HepG2 (cell line): ENCODE measurements around the gene FOXK2. TPM values are rescaled to one million over a fixed set of nuclear protein-coding genes. Genes with fewer than 3 reads are reported as not detected.
A peak's percentile ranks its signal among the peaks of the same experiment; 100 is the strongest.

Experiments used
- ARID4A ChIP-seq: sonication (generic); formaldehyde crosslinking; IDR thresholded peaks from 2 replicates; pipeline ENCODE4 v1.5.0; 2020; ENCODE audit warnings: mild to moderate bottlenecking, missing genetic modification reagents, borderline replicate concordance
- ARNTL ChIP-seq: sonication (generic); formaldehyde crosslinking; IDR thresholded peaks from 2 replicates; pipeline ENCODE4 v1.4.0; 2020; ENCODE audit warnings: mild to moderate bottlenecking, missing genetic modification reagents
- FOXC1 ChIP-seq: sonication (generic); formaldehyde crosslinking; IDR thresholded peaks from 2 replicates; pipeline ENCODE4 v1.8.0; 2022; ENCODE audit warnings: mild to moderate bottlenecking, missing genetic modification reagents, borderline replicate concordance
- HNF4A ChIP-seq: sonication (generic); formaldehyde crosslinking; IDR thresholded peaks from 2 replicates; pipeline ENCODE4 v1.4.0; 2020; ENCODE audit warnings: missing genetic modification reagents
- HNF4G ChIP-seq, 2 experiments: sonication (generic) in 1 of 2; formaldehyde crosslinking in 1 of 2; IDR thresholded peaks; 2 replicates each; pipeline versions ENCODE4 v1.4.0 to v1.6.1; 2011 to 2020; ENCODE audit warnings: borderline replicate concordance in 2 of 2, low read depth in 2 of 2, mild to moderate bottlenecking in 2 of 2, low read length in 1 of 2, missing genetic modification reagents in 1 of 2, moderate library complexity in 1 of 2
- MBNL3 ChIP-seq: fragments of 250-450 bp; sonication (Bioruptor Pico); conservative IDR thresholded peaks from 2 replicates; pipeline ENCODE4 v1.8.0; 2022; ENCODE audit warnings: mild to moderate bottlenecking, inconsistent platforms
- NFAT5 ChIP-seq: sonication (generic); formaldehyde crosslinking; IDR thresholded peaks from 2 replicates; pipeline ENCODE4 v1.4.0; 2020; ENCODE audit warnings: missing genetic modification reagents
- NFE2 ChIP-seq: sonication (generic); formaldehyde crosslinking; IDR thresholded peaks from 2 replicates; pipeline ENCODE4 v1.4.0; 2020; ENCODE audit warnings: missing genetic modification reagents
- SALL2 ChIP-seq: sonication (generic); formaldehyde crosslinking; IDR thresholded peaks from 2 replicates; pipeline ENCODE4 v1.8.1; 2023; ENCODE audit warnings: mild to moderate bottlenecking, missing genetic modification reagents, inconsistent platforms
- ZNF235 ChIP-seq: sonication (generic); formaldehyde crosslinking; IDR thresholded peaks from 2 replicates; pipeline ENCODE4 v1.8.1; 2023; ENCODE audit warnings: mild to moderate bottlenecking, missing genetic modification reagents, borderline replicate concordance
- polyA plus RNA-seq, 8 experiments: library from polyadenylated mRNA; depleted of rRNA in 3 of 8; stranded (reverse) in 7 of 8; unstranded in 1 of 8; fragments of >200 nt; fragmentation: Illumina TruSeq in 4 of 8; extraction: Trizol in 4 of 8; gene quantifications; 2 replicates each; pipeline versions ENCODE4 v1.2.1 to v1.2.3, GENCODE V29; 2011 to 2016; ENCODE audit warnings: low read depth in 4 of 8, missing spikeins in 1 of 8, mixed read lengths in 1 of 8; ENCODE audit not compliant: insufficient read depth in 1 of 8
- total RNA-seq, 5 experiments: library from RNA; depleted of rRNA; stranded (reverse); fragments of >200 nt; fragmentation: Illumina TruSeq; extraction: Trizol; gene quantifications; 2 replicates each; pipeline ENCODE4 v1.2.3, GENCODE V29; 2016; ENCODE audit warnings: low read depth in 1 of 5
- TF ChIP-seq, protein P1 (sequence below): IDR thresholded peaks from 2 replicates; pipeline ENCODE4 v1.6.1; 2012; ENCODE audit warnings: low read depth, low read length, improper control_type of control experiment
- TF ChIP-seq, protein P2 (sequence below): sonication (generic); formaldehyde crosslinking; IDR thresholded peaks from 2 replicates; pipeline ENCODE4 v1.4.0; 2020; ENCODE audit warnings: missing genetic modification reagents

FOXK2 gene
- total and polyA plus RNA-seq, 2 of the 13 experiments (the other 11 are each of a cell fraction or from before 2014, with no cell fraction given) = 67.1 to 67.2 TPM

GRCh38 chr17:82517230-82517865, 2.2 kb upstream of the FOXK2 start (continued):
- TF ChIP-seq, protein P1, sequence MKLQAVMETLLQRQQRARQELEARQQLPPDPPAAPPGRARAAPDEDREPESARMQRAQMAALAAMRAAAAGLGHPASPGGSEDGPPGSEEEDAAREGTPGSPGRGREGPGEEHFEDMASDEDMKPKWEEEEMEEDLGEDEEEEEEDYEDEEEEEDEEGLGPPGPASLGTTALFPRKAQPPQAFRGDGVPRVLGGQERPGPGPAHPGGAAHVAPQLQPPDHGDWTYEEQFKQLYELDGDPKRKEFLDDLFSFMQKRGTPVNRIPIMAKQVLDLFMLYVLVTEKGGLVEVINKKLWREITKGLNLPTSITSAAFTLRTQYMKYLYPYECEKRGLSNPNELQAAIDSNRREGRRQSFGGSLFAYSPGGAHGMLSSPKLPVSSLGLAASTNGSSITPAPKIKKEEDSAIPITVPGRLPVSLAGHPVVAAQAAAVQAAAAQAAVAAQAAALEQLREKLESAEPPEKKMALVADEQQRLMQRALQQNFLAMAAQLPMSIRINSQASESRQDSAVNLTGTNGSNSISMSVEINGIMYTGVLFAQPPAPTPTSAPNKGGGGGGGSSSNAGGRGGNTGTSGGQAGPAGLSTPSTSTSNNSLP = peak; percentile 62; the same call in 1 of the 2 replicates
- peak; percentile 52; the same call in 1 of the 2 replicates for TF ChIP-seq SALL2 (CRISPR knock-in tag)
- peak; percentile 68; the same call in 1 of the 2 replicates for TF ChIP-seq ARID4A (CRISPR knock-in tag)
- no peak for TF ChIP-seq ZNF235 (CRISPR knock-in tag)
- no peak for TF ChIP-seq HNF4G (IDR thresholded peaks at IDR 0.05; ENCODE audit: borderline replicate concordance, low read depth, low read length)
- no peak for TF ChIP-seq HNF4G (CRISPR knock-in tag; IDR thresholded peaks at IDR 0.05; ENCODE audit: borderline replicate concordance, low read depth)
- no peak for TF ChIP-seq FOXC1
- peak; percentile 33; the same call in 1 of the 2 replicates for TF ChIP-seq NFAT5 (CRISPR knock-in tag)
- TF ChIP-seq, protein P2, sequence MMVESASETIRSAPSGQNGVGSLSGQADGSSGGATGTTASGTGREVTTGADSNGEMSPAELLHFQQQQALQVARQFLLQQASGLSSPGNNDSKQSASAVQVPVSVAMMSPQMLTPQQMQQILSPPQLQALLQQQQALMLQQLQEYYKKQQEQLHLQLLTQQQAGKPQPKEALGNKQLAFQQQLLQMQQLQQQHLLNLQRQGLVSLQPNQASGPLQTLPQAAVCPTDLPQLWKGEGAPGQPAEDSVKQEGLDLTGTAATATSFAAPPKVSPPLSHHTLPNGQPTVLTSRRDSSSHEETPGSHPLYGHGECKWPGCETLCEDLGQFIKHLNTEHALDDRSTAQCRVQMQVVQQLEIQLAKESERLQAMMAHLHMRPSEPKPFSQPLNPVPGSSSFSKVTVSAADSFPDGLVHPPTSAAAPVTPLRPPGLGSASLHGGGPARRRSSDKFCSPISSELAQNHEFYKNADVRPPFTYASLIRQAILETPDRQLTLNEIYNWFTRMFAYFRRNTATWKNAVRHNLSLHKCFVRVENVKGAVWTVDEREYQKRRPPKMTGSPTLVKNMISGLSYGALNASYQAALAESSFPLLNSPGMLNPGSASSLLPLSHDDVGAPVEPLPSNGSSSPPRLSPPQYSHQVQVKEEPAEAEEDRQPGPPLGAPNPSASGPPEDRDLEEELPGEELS = peak; percentile 91
- peak; percentile 63 for TF ChIP-seq HNF4A (CRISPR knock-in tag)
- no peak for TF ChIP-seq MBNL3 (CRISPR knock-in tag)
- peak; percentile 79; the same call in 1 of the 2 replicates for TF ChIP-seq ARNTL
- TF ChIP-seq NFE2 = no peak
